Endodermal cell (in vitro differentiated cells): Measurements from ENCODE around the gene CACNA1S. TPM values are rescaled to one million over a fixed set of nuclear protein-coding genes. Genes with fewer than 3 reads are reported as not detected.

Experiments used
- DNase-seq: peaks from one replicate; pipeline ENCODE4 v3.0.0-alpha.2; 2017
- H3K27ac ChIP-seq: 2 replicates; pipeline ENCODE4 v1.5.1; 2013; ENCODE audit warnings: mild to moderate bottlenecking, low read depth, low read length, moderate library complexity
- H3K27me3 ChIP-seq: 2 replicates; pipeline ENCODE4 v1.6.1; 2013; ENCODE audit warnings: mild to moderate bottlenecking, low read length, moderate library complexity; ENCODE audit not compliant: insufficient read depth, control insufficient read depth, poor library complexity, severe bottlenecking
- H3K36me3 ChIP-seq: 2 replicates; pipeline ENCODE4 v1.7.0; 2013; ENCODE audit warnings: mild to moderate bottlenecking, low read length, moderate library complexity; ENCODE audit not compliant: control insufficient read depth, insufficient read depth
- H3K4me1 ChIP-seq: one replicate; pipeline ENCODE4 v1.7.0; 2013; ENCODE audit warnings: low read length; ENCODE audit not compliant: control insufficient read depth, insufficient read depth
- H3K4me3 ChIP-seq: 2 replicates; pipeline ENCODE4 v1.5.1; 2013; ENCODE audit warnings: mild to moderate bottlenecking, low read length, moderate library complexity
- H3K9ac ChIP-seq: 2 replicates; pipeline ENCODE4 v1.6.1; 2013; ENCODE audit warnings: mild to moderate bottlenecking, low read length, moderate library complexity; ENCODE audit not compliant: poor library complexity, severe bottlenecking; ENCODE audit errors: extremely low read depth
- H3K9me3 ChIP-seq: 2 replicates; pipeline ENCODE4 v1.6.1; 2013; ENCODE audit warnings: mild to moderate bottlenecking, low read length, moderate library complexity; ENCODE audit not compliant: control insufficient read depth
- H3K27ac Mint-ChIP-seq: 2 replicates; pipeline ENCODE4 v1.8.0; 2020; ENCODE audit warnings: mixed read lengths
- H3K27me3 Mint-ChIP-seq: 2 replicates; pipeline ENCODE4 v1.8.0; 2021; ENCODE audit warnings: mild to moderate bottlenecking, mixed read lengths; ENCODE audit not compliant: insufficient read depth
- H3K36me3 Mint-ChIP-seq: 2 replicates; pipeline ENCODE4 v1.8.0; 2020; ENCODE audit warnings: low read depth, mixed read lengths
- H3K4me1 Mint-ChIP-seq: 2 replicates; pipeline ENCODE4 v1.8.0; 2020; ENCODE audit warnings: mixed read lengths
- H3K4me3 Mint-ChIP-seq: 2 replicates; pipeline ENCODE4 v1.8.0; 2020; ENCODE audit warnings: mild to moderate bottlenecking, moderate library complexity, mixed read lengths
- H3K9me3 Mint-ChIP-seq: 2 replicates; pipeline ENCODE4 v1.8.0; 2020; ENCODE audit warnings: mild to moderate bottlenecking, mixed read lengths
- WGBS, 2 experiments: methylation state at CpG; one replicate each; pipeline versions ENCODE4 v1.1.5 to v1.1.7; 2013; ENCODE audit warnings: missing lambda C conversion rate in 2 of 2, mixed read lengths in 1 of 2; ENCODE audit not compliant: insufficient coverage in 1 of 2, insufficient read length in 1 of 2; 5-methylcytosine and 5-hydroxymethylcytosine counted together
- total RNA-seq, 2 donors: library from RNA; stranded (reverse); fragmentation: NEBNext Ultra II Directional in 1 of 2; extraction: Animal tissue kit (Norgen Biotek cat#: 25700) in 1 of 2; gene quantifications; 2 replicates in 1 of 2; 3 replicates in 1 of 2; pipeline ENCODE4 v1.2.1, GENCODE V29; 2021
- TF ChIP-seq, protein P1 (sequence below): fragments of 200-600 bp; sonication (generic); conservative IDR thresholded peaks from 2 replicates; pipeline ENCODE4 v1.5.0; 2021; ENCODE audit warnings: antibody characterized with exemption, mild to moderate bottlenecking

CACNA1S gene
- total RNA-seq, 2 donors from 2014 or later = 0.11 to 0.13 TPM

- WGBS, 2 experiments = 93 to 94% methylated on average over 9 of the region's 9 CpGs
- DNase-seq = no peak
- Histone ChIP-seq H3K9ac (no peak overlapping the region), H3K4me1 (no peaks in the 10 kb centered on the region), H3K4me3 (no peak overlapping the region), H3K27me3 (no peaks in the 10 kb centered on the region), H3K27ac (no peak overlapping the region), H3K9me3 (no peaks in the 10 kb centered on the region), H3K36me3 (no peaks in the 10 kb centered on the region)
- peaks cover 8% of the 10 kb centered on the region for H3K27me3 Mint-ChIP-seq
- H3K4me1 Mint-ChIP-seq = peaks cover 10% of the 10 kb centered on the region
- no peak overlapping the region for H3K27ac Mint-ChIP-seq
- H3K36me3 Mint-ChIP-seq = no peaks in the 10 kb centered on the region
- peaks cover under 1% of the 10 kb centered on the region for H3K9me3 Mint-ChIP-seq
- no peak overlapping the region for H3K4me3 Mint-ChIP-seq
- TF ChIP-seq, protein P1, sequence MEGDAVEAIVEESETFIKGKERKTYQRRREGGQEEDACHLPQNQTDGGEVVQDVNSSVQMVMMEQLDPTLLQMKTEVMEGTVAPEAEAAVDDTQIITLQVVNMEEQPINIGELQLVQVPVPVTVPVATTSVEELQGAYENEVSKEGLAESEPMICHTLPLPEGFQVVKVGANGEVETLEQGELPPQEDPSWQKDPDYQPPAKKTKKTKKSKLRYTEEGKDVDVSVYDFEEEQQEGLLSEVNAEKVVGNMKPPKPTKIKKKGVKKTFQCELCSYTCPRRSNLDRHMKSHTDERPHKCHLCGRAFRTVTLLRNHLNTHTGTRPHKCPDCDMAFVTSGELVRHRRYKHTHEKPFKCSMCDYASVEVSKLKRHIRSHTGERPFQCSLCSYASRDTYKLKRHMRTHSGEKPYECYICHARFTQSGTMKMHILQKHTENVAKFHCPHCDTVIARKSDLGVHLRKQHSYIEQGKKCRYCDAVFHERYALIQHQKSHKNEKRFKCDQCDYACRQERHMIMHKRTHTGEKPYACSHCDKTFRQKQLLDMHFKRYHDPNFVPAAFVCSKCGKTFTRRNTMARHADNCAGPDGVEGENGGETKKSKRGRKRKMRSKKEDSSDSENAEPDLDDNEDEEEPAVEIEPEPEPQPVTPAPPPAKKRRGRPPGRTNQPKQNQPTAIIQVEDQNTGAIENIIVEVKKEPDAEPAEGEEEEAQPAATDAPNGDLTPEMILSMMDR = no peak
These were observed 12.8 kb upstream of the CACNA1S start for GRCh38 chr1:201125019-201125418.

DNA sequence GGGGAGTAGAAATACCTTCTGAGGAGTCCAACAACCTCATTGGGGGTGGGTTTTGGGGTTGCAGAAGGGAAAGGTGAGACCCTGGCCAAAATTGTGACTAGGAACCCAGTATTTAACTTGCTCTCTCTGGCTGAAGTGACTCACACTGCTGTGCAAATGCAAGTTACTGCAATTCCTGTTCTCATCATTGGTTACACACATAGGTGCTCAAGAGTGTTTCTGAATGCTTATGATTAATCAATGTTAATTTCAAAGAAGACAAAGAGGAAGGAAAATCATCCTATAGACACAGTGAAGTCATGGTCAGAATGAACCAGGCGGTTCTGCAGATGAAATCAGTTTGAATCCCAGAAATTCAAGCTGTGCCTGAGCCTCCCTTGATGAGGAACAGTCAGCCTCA lies 11.6 kb upstream of the CACNA1S start:
- Histone ChIP-seq H3K27me3 (no peaks in the 10 kb centered on the region), H3K27ac (no peak overlapping the region), H3K4me3 (no peak overlapping the region), H3K9me3 (no peaks in the 10 kb centered on the region), H3K4me1 (no peaks in the 10 kb centered on the region), H3K36me3 (no peaks in the 10 kb centered on the region), H3K9ac (no peak overlapping the region)
- DNase-seq = no peak
- H3K27me3 Mint-ChIP-seq = peaks cover 8% of the 10 kb centered on the region
- WGBS, 2 experiments = 78 to 100% methylated on average over 1 of the region's 1 CpG
- H3K4me3 Mint-ChIP-seq = no peak overlapping the region
- H3K27ac Mint-ChIP-seq = no peak overlapping the region
- no peaks in the 10 kb centered on the region for H3K9me3 Mint-ChIP-seq
- TF ChIP-seq, protein P1 = no peak
- H3K4me1 Mint-ChIP-seq = peaks cover 10% of the 10 kb centered on the region
- H3K36me3 Mint-ChIP-seq = no peaks in the 10 kb centered on the region

- Histone ChIP-seq H3K9me3 (no peaks in the 10 kb centered on the region), H3K36me3 (no peaks in the 10 kb centered on the region), H3K4me3 (no peak overlapping the region), H3K27ac (no peak overlapping the region), H3K27me3 (peaks cover 4% of the 10 kb centered on the region), H3K4me1 (no peaks in the 10 kb centered on the region), H3K9ac (no peak overlapping the region)
- no peak overlapping the region for H3K27ac Mint-ChIP-seq
- 92 to 97% methylated on average over 9 to 10 of the region's 10 CpGs for WGBS, 2 experiments
- H3K9me3 Mint-ChIP-seq = no peaks in the 10 kb centered on the region
- H3K4me3 Mint-ChIP-seq = no peak overlapping the region
- TF ChIP-seq, protein P1 = no peak
- H3K27me3 Mint-ChIP-seq = peaks cover 10% of the 10 kb centered on the region
- H3K4me1 Mint-ChIP-seq = peaks cover 8% of the 10 kb centered on the region
- H3K36me3 Mint-ChIP-seq = no peaks in the 10 kb centered on the region
- DNase-seq = no peak
These were observed 10.2 kb upstream of the CACNA1S start for GRCh38 chr1:201122321-201122957.
